HepG2 (cell line): ENCODE results near the gene JAG1. TPM values are rescaled to one million over a fixed set of nuclear protein-coding genes. Genes with fewer than 3 reads are reported as not detected.

Source experiments
- CENPT ChIP-seq: sonication (generic); formaldehyde crosslinking; IDR thresholded peaks from 2 replicates; pipeline ENCODE4 v1.8.0; 2022; ENCODE audit warnings: low read depth, mild to moderate bottlenecking, moderate library complexity, missing genetic modification reagents
- ESRRA ChIP-seq: sonication (generic); formaldehyde crosslinking; IDR thresholded peaks from 2 replicates; pipeline ENCODE4 v1.5.1; 2020; ENCODE audit warnings: mild to moderate bottlenecking, low read depth, missing genetic modification reagents
- HMG20A ChIP-seq: IDR thresholded peaks from 2 replicates; pipeline ENCODE4 v1.6.1; 2016; ENCODE audit warnings: borderline replicate concordance
- SAP130 ChIP-seq: IDR thresholded peaks from 2 replicates; pipeline ENCODE4 v1.6.1; 2016; ENCODE audit warnings: low read depth
- SIN3B ChIP-seq: fragments of 150-350 bp; IDR thresholded peaks from 2 replicates; pipeline ENCODE4 v1.6.1; 2014; ENCODE audit warnings: low read length
- SOX13 ChIP-seq, 3 experiments: fragments of 450-650 bp in 1 of 3; sonication (generic) in 1 of 3; formaldehyde crosslinking in 1 of 3; IDR thresholded peaks in 2 of 3; conservative IDR thresholded peaks in 1 of 3; 2 replicates each; pipeline versions ENCODE4 v1.5.0 to v1.6.1; 2016 to 2020; ENCODE audit warnings: antibody characterized with exemption in 1 of 3, mild to moderate bottlenecking in 1 of 3, missing compliant biosample characterization in 1 of 3, missing genetic modification reagents in 1 of 3, moderate library complexity in 1 of 3
- SUZ12 ChIP-seq: fragments of 150-350 bp; IDR thresholded peaks from 2 replicates; pipeline ENCODE4 v1.6.1; 2014; ENCODE audit warnings: low read depth, low read length
- TBL1XR1 ChIP-seq: fragments of 150-350 bp; IDR thresholded peaks from 2 replicates; pipeline ENCODE4 v1.6.1; 2014; ENCODE audit warnings: borderline replicate concordance, low read length; ENCODE audit not compliant: partially characterized antibody
- YEATS4 ChIP-seq: sonication (generic); formaldehyde crosslinking; IDR thresholded peaks from 2 replicates; pipeline ENCODE4 v1.4.0; 2020; ENCODE audit warnings: missing genetic modification reagents, borderline replicate concordance
- ZBTB20 ChIP-seq: sonication (generic); formaldehyde crosslinking; IDR thresholded peaks from 2 replicates; pipeline ENCODE4 v1.8.1; 2023; ENCODE audit warnings: missing genetic modification reagents, low read depth, mild to moderate bottlenecking, borderline replicate concordance
- ZNF614 ChIP-seq: IDR thresholded peaks from 2 replicates; pipeline ENCODE4 v1.6.1; 2018; ENCODE audit warnings: missing biosample characterization, missing genetic modification reagents, inconsistent platforms, borderline replicate concordance
- ZNF629 ChIP-seq: sonication (generic); formaldehyde crosslinking; conservative IDR thresholded peaks from 2 replicates; pipeline ENCODE4 v1.5.0; 2020; ENCODE audit warnings: missing genetic modification reagents
- ZNF7 ChIP-seq: IDR thresholded peaks from 2 replicates; pipeline ENCODE4 v1.6.1; 2016; ENCODE audit warnings: missing biosample characterization, missing genetic modification reagents
- polyA plus RNA-seq, 8 experiments: library from polyadenylated mRNA; depleted of rRNA in 3 of 8; stranded (reverse) in 7 of 8; unstranded in 1 of 8; fragments of >200 nt; fragmentation: Illumina TruSeq in 4 of 8; extraction: Trizol in 4 of 8; gene quantifications; 2 replicates each; pipeline versions ENCODE4 v1.2.1 to v1.2.3, GENCODE V29; 2011 to 2016; ENCODE audit warnings: low read depth in 4 of 8, missing spikeins in 1 of 8, mixed read lengths in 1 of 8; ENCODE audit not compliant: insufficient read depth in 1 of 8
- total RNA-seq, 5 experiments: library from RNA; depleted of rRNA; stranded (reverse); fragments of >200 nt; fragmentation: Illumina TruSeq; extraction: Trizol; gene quantifications; 2 replicates each; pipeline ENCODE4 v1.2.3, GENCODE V29; 2016; ENCODE audit warnings: low read depth in 1 of 5
- TF ChIP-seq, protein P1 (sequence below): sonication (generic); formaldehyde crosslinking; IDR thresholded peaks from 2 replicates; pipeline ENCODE4 v1.4.0; 2020; ENCODE audit warnings: missing genetic modification reagents, borderline replicate concordance
- TF ChIP-seq, protein P2 (sequence below): sonication (generic); formaldehyde crosslinking; IDR thresholded peaks from 2 replicates; pipeline ENCODE4 v1.4.0; 2020; ENCODE audit warnings: mild to moderate bottlenecking, missing genetic modification reagents
- TF ChIP-seq, protein P3 (sequence below): sonication (generic); formaldehyde crosslinking; IDR thresholded peaks from 2 replicates; pipeline ENCODE4 v1.4.0; 2020; ENCODE audit warnings: missing genetic modification reagents
- TF ChIP-seq, protein P4 (sequence below): sonication (generic); formaldehyde crosslinking; IDR thresholded peaks from 2 replicates; pipeline ENCODE4 v1.5.0; 2020; ENCODE audit warnings: mild to moderate bottlenecking, missing genetic modification reagents, borderline replicate concordance
- TF ChIP-seq, protein P5 (sequence below): sonication (generic); formaldehyde crosslinking; IDR thresholded peaks from 2 replicates; pipeline ENCODE4 v1.9.0; 2021; ENCODE audit warnings: missing genetic modification reagents, borderline replicate concordance
- TF ChIP-seq, protein P6 (sequence below): sonication (generic); formaldehyde crosslinking; IDR thresholded peaks from 2 replicates; pipeline ENCODE4 v1.8.1; 2022; ENCODE audit warnings: mild to moderate bottlenecking, missing genetic modification reagents

The JAG1 gene
- total and polyA plus RNA-seq, 2 of the 13 experiments (the other 11 are each of a cell fraction or from before 2014, with no cell fraction given) = 47.1 to 56.3 TPM

DNA sequence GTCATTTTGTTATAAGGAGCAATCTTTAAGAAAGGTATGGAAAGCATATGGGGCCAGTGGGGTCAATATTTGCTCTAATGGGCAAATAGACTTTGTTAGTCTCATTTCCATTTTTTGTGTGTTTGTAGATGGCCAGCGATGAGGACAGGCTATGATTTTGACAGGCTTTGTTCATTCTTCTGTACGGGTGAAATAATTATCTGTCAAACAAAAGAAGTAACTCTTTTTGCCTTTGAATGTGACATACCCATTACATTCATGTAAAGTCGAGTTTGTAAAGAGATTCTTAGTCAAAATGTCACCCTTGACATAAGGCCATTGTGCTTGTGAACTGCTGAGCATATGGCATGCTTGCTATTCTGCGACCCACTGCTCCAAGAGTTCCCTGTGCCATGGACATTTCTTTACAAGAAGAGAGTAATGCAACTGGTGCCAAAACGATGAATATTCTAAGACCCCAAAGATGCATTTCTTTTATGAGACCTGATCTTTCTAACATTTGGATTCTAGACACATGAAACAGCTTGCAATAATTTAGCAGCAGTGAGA is 38.2 kb upstream of the JAG1 start (continued):
- peak; percentile 85; the same call in 1 of the 2 replicates for TF ChIP-seq ZBTB20 (CRISPR knock-in tag)
- TF ChIP-seq, protein P1, sequence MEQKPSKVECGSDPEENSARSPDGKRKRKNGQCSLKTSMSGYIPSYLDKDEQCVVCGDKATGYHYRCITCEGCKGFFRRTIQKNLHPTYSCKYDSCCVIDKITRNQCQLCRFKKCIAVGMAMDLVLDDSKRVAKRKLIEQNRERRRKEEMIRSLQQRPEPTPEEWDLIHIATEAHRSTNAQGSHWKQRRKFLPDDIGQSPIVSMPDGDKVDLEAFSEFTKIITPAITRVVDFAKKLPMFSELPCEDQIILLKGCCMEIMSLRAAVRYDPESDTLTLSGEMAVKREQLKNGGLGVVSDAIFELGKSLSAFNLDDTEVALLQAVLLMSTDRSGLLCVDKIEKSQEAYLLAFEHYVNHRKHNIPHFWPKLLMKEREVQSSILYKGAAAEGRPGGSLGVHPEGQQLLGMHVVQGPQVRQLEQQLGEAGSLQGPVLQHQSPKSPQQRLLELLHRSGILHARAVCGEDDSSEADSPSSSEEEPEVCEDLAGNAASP (CRISPR knock-in tag) = 0 out of 2 replicates have a peak, but pooled peaks have one; percentile 18
- TF ChIP-seq, protein P2, sequence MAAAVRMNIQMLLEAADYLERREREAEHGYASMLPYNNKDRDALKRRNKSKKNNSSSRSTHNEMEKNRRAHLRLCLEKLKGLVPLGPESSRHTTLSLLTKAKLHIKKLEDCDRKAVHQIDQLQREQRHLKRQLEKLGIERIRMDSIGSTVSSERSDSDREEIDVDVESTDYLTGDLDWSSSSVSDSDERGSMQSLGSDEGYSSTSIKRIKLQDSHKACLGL = no peak
- TF ChIP-seq, protein P3, sequence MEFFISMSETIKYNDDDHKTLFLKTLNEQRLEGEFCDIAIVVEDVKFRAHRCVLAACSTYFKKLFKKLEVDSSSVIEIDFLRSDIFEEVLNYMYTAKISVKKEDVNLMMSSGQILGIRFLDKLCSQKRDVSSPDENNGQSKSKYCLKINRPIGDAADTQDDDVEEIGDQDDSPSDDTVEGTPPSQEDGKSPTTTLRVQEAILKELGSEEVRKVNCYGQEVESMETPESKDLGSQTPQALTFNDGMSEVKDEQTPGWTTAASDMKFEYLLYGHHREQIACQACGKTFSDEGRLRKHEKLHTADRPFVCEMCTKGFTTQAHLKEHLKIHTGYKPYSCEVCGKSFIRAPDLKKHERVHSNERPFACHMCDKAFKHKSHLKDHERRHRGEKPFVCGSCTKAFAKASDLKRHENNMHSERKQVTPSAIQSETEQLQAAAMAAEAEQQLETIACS (CRISPR knock-in tag) = no peak
- 0 out of 2 replicates have a peak, but pooled peaks have one; percentile 33 for TF ChIP-seq SIN3B
- TF ChIP-seq, protein P4, sequence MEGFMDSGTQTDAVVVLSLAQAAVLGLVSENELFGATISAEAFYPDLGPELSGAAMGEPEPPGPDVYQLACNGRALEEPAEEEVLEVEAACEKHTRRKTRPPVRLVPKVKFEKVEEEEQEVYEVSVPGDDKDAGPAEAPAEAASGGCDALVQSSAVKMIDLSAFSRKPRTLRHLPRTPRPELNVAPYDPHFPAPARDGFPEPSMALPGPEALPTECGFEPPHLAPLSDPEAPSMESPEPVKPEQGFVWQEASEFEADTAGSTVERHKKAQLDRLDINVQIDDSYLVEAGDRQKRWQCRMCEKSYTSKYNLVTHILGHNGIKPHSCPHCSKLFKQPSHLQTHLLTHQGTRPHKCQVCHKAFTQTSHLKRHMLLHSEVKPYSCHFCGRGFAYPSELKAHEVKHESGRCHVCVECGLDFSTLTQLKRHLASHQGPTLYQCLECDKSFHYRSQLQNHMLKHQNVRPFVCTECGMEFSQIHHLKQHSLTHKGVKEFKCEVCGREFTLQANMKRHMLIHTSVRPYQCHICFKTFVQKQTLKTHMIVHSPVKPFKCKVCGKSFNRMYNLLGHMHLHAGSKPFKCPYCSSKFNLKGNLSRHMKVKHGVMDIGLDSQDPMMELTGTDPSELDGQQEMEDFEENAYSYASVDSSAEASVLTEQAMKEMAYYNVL (CRISPR knock-in tag) = no peak
- TF ChIP-seq SOX13 (IDR thresholded peaks at IDR 0.05) = peak; percentile 79; the same call in 1 of the 2 replicates
- peak in 1 of 2 experiments; percentile 98; a peak in 2 of 4 replicates for TF ChIP-seq SOX13 (CRISPR knock-in tag; conservative IDR thresholded peaks at IDR 0.05 in 1 of 2, IDR thresholded peaks at IDR 0.05 in 1 of 2)
- TF ChIP-seq YEATS4 (CRISPR knock-in tag) = peak; percentile 56; the same call in 1 of the 2 replicates
- TF ChIP-seq, protein P5, sequence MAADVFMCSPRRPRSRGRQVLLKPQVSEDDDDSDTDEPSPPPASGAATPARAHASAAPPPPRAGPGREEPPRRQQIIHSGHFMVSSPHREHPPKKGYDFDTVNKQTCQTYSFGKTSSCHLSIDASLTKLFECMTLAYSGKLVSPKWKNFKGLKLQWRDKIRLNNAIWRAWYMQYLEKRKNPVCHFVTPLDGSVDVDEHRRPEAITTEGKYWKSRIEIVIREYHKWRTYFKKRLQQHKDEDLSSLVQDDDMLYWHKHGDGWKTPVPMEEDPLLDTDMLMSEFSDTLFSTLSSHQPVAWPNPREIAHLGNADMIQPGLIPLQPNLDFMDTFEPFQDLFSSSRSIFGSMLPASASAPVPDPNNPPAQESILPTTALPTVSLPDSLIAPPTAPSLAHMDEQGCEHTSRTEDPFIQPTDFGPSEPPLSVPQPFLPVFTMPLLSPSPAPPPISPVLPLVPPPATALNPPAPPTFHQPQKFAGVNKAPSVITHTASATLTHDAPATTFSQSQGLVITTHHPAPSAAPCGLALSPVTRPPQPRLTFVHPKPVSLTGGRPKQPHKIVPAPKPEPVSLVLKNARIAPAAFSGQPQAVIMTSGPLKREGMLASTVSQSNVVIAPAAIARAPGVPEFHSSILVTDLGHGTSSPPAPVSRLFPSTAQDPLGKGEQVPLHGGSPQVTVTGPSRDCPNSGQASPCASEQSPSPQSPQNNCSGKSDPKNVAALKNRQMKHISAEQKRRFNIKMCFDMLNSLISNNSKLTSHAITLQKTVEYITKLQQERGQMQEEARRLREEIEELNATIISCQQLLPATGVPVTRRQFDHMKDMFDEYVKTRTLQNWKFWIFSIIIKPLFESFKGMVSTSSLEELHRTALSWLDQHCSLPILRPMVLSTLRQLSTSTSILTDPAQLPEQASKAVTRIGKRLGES (CRISPR knock-in tag) = 0 out of 2 replicates have a peak, but pooled peaks have one; percentile 9
- peak; percentile 55 for TF ChIP-seq SAP130 (CRISPR knock-in tag)
- peak; percentile 89 for TF ChIP-seq ZNF629
- TF ChIP-seq ZNF7 (CRISPR knock-in tag) = no peak
- TF ChIP-seq CENPT = no peak
- no peak for TF ChIP-seq ESRRA (CRISPR knock-in tag)
- no peak for TF ChIP-seq TBL1XR1
- peak; percentile 21; the same call in 1 of the 2 replicates for TF ChIP-seq HMG20A
- TF ChIP-seq SUZ12 = no peak
- TF ChIP-seq ZNF614 (CRISPR knock-in tag) = 0 out of 2 replicates have a peak, but pooled peaks have one; percentile 23
- TF ChIP-seq, protein P6, sequence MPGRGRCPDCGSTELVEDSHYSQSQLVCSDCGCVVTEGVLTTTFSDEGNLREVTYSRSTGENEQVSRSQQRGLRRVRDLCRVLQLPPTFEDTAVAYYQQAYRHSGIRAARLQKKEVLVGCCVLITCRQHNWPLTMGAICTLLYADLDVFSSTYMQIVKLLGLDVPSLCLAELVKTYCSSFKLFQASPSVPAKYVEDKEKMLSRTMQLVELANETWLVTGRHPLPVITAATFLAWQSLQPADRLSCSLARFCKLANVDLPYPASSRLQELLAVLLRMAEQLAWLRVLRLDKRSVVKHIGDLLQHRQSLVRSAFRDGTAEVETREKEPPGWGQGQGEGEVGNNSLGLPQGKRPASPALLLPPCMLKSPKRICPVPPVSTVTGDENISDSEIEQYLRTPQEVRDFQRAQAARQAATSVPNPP = no peak
